OCI-LY1 (cell line): ENCODE data around the gene STK40.

ENCODE experiments used
- H2AFZ ChIP-seq: fragments of 200-600 bp; sonication (generic), shearing (Covaris generic); 2 replicates; pipeline ENCODE4 v1.6.0; 2014; ENCODE audit warnings: antibody characterized with exemption, mild to moderate bottlenecking, low read length
- H3F3A ChIP-seq: fragments of 200-600 bp; sonication (generic), shearing (Covaris generic); 2 replicates; pipeline ENCODE4 v1.6.0; 2014; ENCODE audit warnings: mild to moderate bottlenecking, antibody characterized with exemption, low read length, moderate library complexity; ENCODE audit not compliant: insufficient read depth
- H3K27ac ChIP-seq: fragments of 200-600 bp; sonication (generic); 2 replicates; pipeline ENCODE4 v1.5.1; 2014; ENCODE audit warnings: low read length, mixed run types, mild to moderate bottlenecking, low read depth; ENCODE audit not compliant: poor library complexity, severe bottlenecking
- H3K27me3 ChIP-seq: fragments of 200-600 bp; sonication (generic); 2 replicates; pipeline ENCODE4 v1.6.0; 2014; ENCODE audit warnings: antibody characterized with exemption, mild to moderate bottlenecking, low read length, moderate library complexity; ENCODE audit not compliant: insufficient read depth
- H3K36me3 ChIP-seq: fragments of 200-600 bp; sonication (generic); 2 replicates; pipeline ENCODE4 v1.6.1; 2014; ENCODE audit warnings: mild to moderate bottlenecking, antibody characterized with exemption, low read length, moderate library complexity, mixed read lengths; ENCODE audit not compliant: insufficient read depth
- H3K4me1 ChIP-seq: fragments of 200-600 bp; sonication (generic); 2 replicates; pipeline ENCODE4 v1.5.1; 2014; ENCODE audit warnings: mild to moderate bottlenecking, low read length, moderate library complexity; ENCODE audit not compliant: insufficient read depth, severe bottlenecking
- H3K4me2 ChIP-seq: fragments of 200-600 bp; sonication (generic), shearing (Covaris generic); 2 replicates; pipeline ENCODE4 v1.6.1; 2014; ENCODE audit warnings: low read length
- H3K4me3 ChIP-seq: fragments of 200-600 bp; sonication (generic); 2 replicates; pipeline ENCODE4 v1.5.1; 2014; ENCODE audit warnings: low read length, low read depth, mild to moderate bottlenecking, mixed read lengths; ENCODE audit not compliant: poor library complexity, severe bottlenecking
- H3K79me2 ChIP-seq: fragments of 200-600 bp; shearing (Covaris generic); 2 replicates; pipeline ENCODE4 v1.6.1; 2016; ENCODE audit warnings: mixed run types, low read length, mixed read lengths; ENCODE audit not compliant: insufficient read depth
- H3K9ac ChIP-seq: fragments of 200-600 bp; sonication (generic), shearing (Covaris generic); 2 replicates; pipeline ENCODE4 v1.6.1; 2014; ENCODE audit warnings: mild to moderate bottlenecking, low read length, mixed read lengths
- H3K9me2 ChIP-seq: fragments of 200-600 bp; sonication (generic), shearing (Covaris generic); 2 replicates; pipeline ENCODE4 v1.6.1; 2014; ENCODE audit warnings: low read depth, mild to moderate bottlenecking, low read length, mixed read lengths
- H3K9me3 ChIP-seq: fragments of 200-600 bp; shearing (Covaris generic); 2 replicates; pipeline ENCODE4 v1.6.1; 2014; ENCODE audit warnings: low read length, mixed read lengths
- H4K20me1 ChIP-seq: fragments of 200-600 bp; sonication (generic), shearing (Covaris generic); 2 replicates; pipeline ENCODE4 v1.6.0; 2016; ENCODE audit warnings: mild to moderate bottlenecking, low read length; ENCODE audit not compliant: insufficient read depth
- CTCF ChIP-seq: fragments of 200-600 bp; sonication (generic), shearing (Covaris generic); IDR thresholded peaks from 2 replicates; pipeline ENCODE4 v1.5.1; 2017; ENCODE audit warnings: mild to moderate bottlenecking, antibody characterized with exemption, low read length, moderate library complexity, mixed read lengths
- EZH2 ChIP-seq: fragments of 200-600 bp; sonication (generic), shearing (Covaris generic); IDR thresholded peaks from 2 replicates; pipeline ENCODE4 v1.8.0; 2017; ENCODE audit warnings: borderline replicate concordance, mixed run types, mild to moderate bottlenecking, antibody characterized with exemption, low read length, moderate library complexity, mixed read lengths

The STK40 gene

DNA sequence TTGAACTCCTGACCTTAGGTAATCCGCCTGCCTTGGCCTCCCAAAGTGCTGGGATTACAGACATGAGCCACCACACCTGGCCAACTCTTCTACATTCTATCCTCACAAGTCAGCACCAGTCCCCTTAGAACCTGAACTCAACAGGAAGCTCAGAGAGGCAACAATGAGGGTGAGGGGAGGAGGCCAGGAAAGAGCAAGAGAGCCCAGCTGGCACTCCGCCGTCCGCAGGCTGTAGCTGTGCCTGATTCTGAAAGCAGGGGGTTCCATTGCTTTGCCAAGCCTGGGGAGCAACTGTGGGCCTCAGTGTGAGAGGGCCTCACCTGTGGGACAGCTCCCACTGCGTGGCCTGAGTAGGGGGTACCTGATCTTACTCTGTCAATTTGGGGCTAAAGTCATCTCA, 18.7 kb downstream of the STK40 start:
- 0 out of 2 replicates have a peak, but pooled peaks cover 7% of the 10 kb centered on the region for H3F3A ChIP-seq
- no peak overlapping the region for H3K4me3 ChIP-seq
- H3K9ac ChIP-seq = no peak overlapping the region
- no peak overlapping the region for H3K4me2 ChIP-seq
- H2AFZ ChIP-seq = no peak overlapping the region
- no peaks in the 10 kb centered on the region for H3K9me2 ChIP-seq
- peaks cover 50% of the 10 kb centered on the region; the same call in 1 of the 2 replicates for H3K36me3 ChIP-seq
- TF ChIP-seq CTCF = no peak
- TF ChIP-seq EZH2 = no peak
- peaks cover 12% of the 10 kb centered on the region for H3K79me2 ChIP-seq
- peaks cover 31% of the 10 kb centered on the region for H3K4me1 ChIP-seq
- H3K27me3 ChIP-seq = no peaks in the 10 kb centered on the region
- H3K27ac ChIP-seq = no peak overlapping the region
- no peaks in the 10 kb centered on the region for H3K9me3 ChIP-seq
- no peaks in the 10 kb centered on the region for H4K20me1 ChIP-seq

- no peaks in the 10 kb centered on the region for H4K20me1 ChIP-seq
- 0 out of 2 replicates have a peak, but pooled peaks cover 7% of the 10 kb centered on the region for H3F3A ChIP-seq
- no peak overlapping the region for H3K27ac ChIP-seq
- no peaks in the 10 kb centered on the region for H3K9me2 ChIP-seq
- no peaks in the 10 kb centered on the region for H3K27me3 ChIP-seq
- H3K9ac ChIP-seq = no peak overlapping the region
- TF ChIP-seq EZH2 (no peak), CTCF (no peak)
- no peaks in the 10 kb centered on the region for H3K9me3 ChIP-seq
- H3K4me2 ChIP-seq = no peak overlapping the region
- peaks cover 50% of the 10 kb centered on the region; the same call in 1 of the 2 replicates for H3K36me3 ChIP-seq
- H2AFZ ChIP-seq = no peak overlapping the region
- H3K79me2 ChIP-seq = peaks cover 12% of the 10 kb centered on the region
- H3K4me3 ChIP-seq = no peak overlapping the region
- H3K4me1 ChIP-seq = peaks cover 22% of the 10 kb centered on the region
Observed at GRCh38 chr1:36366091-36366661, 19.5 kb downstream of the STK40 start.

DNA sequence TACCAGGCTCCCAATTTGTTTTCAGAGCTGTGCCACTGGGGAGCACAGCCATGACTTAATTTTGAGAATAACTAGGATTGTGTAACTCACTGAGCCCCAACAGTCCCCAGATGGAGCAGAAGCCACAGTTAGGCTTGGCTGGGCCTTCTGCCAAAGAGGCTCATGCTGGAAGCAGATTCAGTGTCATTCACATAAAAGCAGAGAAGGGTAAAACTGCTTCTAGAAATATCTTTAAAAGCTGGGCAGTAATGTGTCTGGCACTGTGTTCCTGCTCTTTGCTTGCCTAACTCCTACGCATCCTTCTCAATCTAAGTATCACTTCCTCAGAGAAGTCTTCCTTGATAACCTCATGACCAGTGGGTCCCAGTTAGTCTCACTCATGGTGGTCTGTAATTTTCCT, 20.3 kb downstream of the STK40 start:
- H3F3A ChIP-seq = 0 out of 2 replicates have a peak, but pooled peaks cover 4% of the 10 kb centered on the region
- H3K36me3 ChIP-seq = peaks cover 50% of the 10 kb centered on the region; the same call in 1 of the 2 replicates
- no peaks in the 10 kb centered on the region for H3K9me3 ChIP-seq
- peaks cover 21% of the 10 kb centered on the region for H3K4me1 ChIP-seq
- H4K20me1 ChIP-seq = no peaks in the 10 kb centered on the region
- TF ChIP-seq EZH2 (no peak), CTCF (no peak)
- H3K27me3 ChIP-seq = no peaks in the 10 kb centered on the region
- no peak overlapping the region for H3K9ac ChIP-seq
- H3K4me3 ChIP-seq = no peak overlapping the region
- no peak overlapping the region for H3K4me2 ChIP-seq
- H3K9me2 ChIP-seq = no peaks in the 10 kb centered on the region
- H3K27ac ChIP-seq = no peak overlapping the region
- H2AFZ ChIP-seq = no peak overlapping the region
- peaks cover 12% of the 10 kb centered on the region for H3K79me2 ChIP-seq
